Hippocampal formation (tissue), 2 donors: ENCODE data around the gene ABTB1.

ENCODE experiments used
- DNase-seq, 2 donors: peaks; one replicate each; lab custom pipeline; 2025; lab: John Stamatoyannopoulos, UW

The ABTB1 gene

DNA sequence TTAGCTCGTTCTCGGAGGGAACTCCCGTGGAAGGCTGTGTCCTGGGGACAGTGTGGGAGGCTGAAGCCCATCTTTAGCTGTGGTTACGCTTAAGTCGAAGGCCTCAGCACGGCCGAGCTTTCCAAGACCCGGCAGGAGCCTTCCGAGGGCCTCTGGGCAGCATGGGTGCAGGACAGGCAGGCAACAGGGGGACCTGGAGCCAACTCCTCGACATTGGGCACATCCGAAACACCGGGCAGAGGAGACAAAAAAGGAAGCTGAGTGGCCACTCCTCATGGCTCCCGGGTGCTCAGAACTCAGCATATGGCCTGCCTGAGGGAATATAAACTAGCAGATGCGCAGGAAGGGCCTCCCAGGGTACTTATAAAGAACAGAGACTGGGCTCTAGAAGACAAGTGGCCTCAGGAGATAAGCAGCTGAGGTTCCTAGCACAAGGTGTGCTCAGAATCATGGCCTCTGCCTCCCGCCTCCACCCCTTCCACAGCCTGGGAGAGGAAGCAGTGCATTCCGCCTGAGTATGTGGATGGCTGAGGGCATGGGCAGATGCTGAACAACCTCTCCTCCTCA, 34.1 kb downstream of the ABTB1 start:
- no peak for DNase-seq

DNA sequence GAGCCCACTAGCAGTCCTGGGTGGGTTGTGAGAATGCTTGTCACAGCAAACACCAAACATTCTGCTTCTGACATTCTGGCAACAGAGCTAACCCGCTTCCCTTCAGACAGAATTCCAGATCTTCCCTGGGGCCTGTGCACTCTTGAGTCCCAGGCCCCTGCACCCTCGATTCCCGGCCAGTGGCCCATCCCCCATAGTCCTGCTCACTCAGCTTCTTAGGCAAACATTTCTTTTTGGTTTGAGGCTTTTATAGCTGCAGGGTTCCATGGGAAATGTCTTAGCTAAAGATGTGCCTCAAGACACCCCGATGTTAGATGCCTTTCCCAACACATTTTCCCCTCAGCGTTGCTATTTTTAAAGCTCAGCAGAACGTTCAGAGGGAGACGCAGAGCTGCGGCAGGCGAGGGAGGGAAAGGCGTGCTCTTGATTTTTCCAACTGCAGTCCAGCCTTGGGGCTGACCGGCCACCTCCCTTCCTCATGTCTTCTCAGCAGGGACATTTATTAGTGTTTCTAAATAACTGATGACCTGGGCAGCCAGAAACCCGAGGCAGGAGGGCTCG, 35.2 kb downstream of the ABTB1 start:
- DNase-seq = no peak

GRCh38 chr3:127708837-127709236, 36.1 kb downstream of the ABTB1 start:
- DNase-seq = no peak

DNA sequence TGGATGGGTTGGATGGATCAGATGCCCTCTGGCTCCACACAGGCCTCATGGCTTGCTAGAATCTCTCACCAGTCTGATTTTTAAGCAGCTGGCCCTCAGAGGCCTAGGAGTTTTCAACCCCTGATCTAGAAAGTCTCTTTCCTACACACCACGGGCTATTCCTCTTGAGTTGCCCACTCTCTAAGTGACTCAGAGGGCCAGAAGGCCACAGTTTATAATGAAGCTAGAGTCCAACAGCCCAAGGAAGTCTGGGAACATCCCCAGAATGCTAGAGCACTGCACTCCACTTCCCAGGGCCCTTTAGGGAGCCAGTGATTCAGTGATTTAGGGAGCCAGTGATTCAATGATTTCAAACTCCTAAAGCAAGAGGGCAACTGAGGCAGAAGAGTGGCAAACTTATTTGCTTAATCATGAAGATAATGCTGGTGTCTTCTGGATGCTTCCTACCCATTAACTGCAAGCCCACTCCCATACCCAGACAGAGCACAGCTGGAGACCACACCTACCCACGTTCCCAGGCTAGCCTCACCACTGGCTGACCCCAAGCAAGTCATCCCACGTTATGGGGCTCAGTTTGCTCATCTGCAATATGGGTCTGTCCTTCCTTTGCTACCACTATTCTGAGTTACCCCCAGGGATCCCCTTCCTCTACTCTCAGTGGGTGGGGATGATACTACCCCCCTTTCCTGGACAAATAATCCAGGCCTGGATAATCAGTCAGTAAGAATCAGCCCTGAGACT, 36.7 kb downstream of the ABTB1 start:
- DNase-seq = no peak

DNA sequence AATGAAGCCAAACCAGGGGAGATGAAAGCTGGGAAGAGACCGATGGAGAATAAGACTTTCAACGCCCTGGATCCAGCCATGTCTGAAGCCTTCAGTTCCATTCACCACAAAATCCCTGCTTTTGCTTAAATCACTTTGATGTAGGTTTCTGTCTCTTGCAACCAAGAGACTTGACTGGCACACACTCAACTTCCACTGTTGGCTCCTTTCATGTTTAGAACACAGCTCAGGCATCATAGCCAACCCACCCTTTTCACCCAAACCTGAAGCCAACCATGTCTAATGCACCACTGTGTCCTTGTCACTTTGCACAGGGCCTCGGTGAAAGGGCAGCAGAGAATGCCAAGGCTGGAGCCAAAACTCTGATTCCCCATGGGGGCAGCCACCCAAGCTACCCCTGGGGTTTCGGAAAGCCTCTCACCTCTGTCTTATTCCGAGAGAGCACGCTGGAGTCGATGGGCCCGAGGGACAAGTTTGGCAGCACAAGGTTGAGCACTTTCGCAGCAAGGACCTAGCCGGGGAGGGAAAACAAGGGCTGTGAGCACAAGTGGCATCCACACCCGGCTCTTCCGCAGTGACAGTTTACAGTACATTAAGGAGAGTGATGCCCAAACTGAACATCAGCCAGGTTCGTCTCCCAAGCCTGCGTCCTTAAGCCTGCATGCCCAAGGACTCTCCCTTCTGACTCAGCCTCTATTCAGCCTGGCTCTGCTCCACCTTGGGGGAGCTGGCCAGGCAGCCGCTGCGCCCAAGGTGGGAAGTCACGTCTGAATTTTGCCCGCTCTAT, 37.6 kb downstream of the ABTB1 start:
- no peak for DNase-seq

- DNase-seq = no peak
Observed at GRCh38 chr3:127711021-127711695, 38.4 kb downstream of the ABTB1 start.

GRCh38 chr3:127711896-127712295, 39.1 kb downstream of the ABTB1 start:
- no peak for DNase-seq

GRCh38 chr3:127712461-127712860, 39.7 kb downstream of the ABTB1 start:
- no peak for DNase-seq

GRCh38 chr3:127712881-127713771, 40.4 kb downstream of the ABTB1 start:
- DNase-seq = no peak

GRCh38 chr3:127714125-127714571, 41.4 kb downstream of the ABTB1 start:
- no peak for DNase-seq

DNA sequence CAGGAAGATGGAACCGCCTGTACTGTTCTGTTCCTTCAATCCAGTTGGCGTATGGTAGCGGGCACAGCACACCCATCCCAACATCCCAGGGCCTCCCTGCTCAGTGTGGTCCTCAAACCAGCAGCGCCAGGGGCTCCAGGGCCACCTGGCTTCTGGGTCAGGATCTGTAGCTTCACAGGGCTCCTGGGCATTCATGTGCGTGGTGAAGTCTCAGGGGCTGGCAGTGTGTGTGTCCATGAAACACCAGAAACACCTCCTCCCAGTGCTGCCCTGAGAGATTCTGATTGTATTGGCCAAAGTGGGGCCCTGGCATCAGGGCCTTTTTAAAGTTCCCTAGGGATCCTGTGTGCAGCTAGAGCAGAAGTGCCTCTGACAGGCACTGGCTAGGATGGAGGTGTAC, 42.1 kb downstream of the ABTB1 start:
- DNase-seq = no peak

- DNase-seq = no peak
Observed at GRCh38 chr3:127715532-127715931, 42.8 kb downstream of the ABTB1 start.

- DNase-seq = no peak
Observed at GRCh38 chr3:127716384-127716783, 43.6 kb downstream of the ABTB1 start.

DNA sequence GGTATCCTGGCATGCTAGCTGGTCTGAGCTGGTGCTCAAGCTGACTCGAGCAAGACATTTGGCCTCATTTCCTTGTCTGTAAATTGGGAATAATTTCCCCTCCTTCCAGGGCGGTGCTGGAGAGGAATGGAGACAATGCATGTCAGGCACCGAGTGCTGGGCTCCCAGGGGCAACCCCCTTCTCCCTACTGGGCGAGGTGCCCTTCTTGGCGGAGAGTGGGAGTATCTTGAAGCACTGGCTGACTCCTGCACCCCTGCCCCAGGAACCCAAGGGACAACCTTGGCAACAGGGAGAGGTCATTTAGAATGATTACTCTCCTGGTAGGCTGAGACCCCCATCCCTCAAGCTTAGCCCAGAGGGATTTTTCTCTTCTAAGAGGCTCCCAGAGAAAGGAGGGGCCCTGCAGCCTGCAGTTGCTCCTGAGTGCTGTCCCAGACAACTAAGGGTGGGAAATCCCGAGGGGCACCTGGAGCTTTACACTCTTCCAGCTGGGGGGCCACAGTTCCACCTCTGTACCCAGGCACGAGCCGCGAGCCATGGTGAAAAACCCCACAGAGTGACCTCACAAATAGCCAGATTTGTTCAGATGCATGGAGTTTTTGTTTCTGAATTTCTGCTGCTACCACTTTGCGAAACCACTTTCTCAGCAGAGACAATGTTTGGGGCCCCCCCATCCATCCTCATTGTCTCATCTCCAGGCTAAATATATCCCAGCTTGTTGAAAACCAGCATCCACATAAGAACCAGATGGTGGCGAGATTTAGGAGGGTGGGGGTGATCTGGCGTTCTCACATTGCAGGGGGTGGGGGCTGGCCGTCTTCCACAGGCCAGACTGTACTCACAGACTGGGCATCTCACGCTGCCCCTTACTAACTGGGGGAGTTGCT, 44.8 kb downstream of the ABTB1 start:
- peak in 1 of 2 donors; percentile 33 for DNase-seq

DNA sequence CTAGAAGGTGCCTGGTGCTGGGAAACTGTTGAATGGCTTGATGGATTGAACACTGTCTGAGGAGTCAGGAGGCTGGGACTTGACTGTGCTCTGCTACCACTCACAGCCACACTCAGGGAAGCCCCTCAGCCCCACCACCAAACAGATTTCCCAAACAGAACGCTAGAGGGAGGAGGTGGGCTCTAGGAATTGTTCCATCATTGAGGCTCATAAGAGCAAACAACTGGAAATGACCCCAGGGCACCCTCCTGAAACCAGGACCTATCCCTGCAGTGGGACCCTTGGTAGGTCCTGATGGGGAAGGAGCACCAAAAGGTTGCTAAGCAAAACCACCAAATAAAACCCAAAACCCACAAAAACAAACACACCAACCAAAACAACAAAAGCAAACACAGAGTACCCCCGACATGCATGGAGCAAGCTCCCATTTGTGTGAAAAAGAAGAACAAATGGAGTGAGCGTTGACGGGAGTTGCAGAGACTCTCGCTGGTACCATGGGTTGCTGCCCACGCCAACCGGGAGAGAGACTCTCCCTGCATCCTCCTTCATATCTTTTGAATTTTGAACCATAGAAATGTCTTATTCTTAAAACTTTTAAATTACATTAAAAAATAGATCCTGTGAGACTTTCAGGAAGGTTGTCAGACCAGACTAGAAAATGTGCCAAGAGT, 45.6 kb downstream of the ABTB1 start:
- no peak for DNase-seq

DNA sequence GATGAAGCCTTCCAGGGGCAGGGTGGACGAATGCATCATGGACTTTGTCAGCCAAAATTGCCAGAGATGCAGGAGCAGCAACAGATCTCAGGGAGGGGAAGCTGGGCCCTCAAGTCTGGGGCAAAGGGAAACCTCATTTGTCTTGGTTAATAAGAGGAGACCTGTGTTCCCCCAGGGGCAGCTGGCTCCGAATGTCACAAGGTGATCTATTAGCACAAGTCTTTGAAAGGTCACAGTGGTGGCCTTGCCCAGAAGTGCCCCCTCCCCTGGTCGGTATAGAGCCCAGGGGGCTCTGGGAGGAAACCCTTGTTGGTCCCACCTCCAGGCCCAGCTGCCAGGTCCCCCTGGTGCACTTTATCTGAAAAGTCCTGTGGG, 46.2 kb downstream of the ABTB1 start:
- DNase-seq = no peak

- no peak for DNase-seq
Observed at GRCh38 chr3:127719369-127719768, 46.6 kb downstream of the ABTB1 start.

DNA sequence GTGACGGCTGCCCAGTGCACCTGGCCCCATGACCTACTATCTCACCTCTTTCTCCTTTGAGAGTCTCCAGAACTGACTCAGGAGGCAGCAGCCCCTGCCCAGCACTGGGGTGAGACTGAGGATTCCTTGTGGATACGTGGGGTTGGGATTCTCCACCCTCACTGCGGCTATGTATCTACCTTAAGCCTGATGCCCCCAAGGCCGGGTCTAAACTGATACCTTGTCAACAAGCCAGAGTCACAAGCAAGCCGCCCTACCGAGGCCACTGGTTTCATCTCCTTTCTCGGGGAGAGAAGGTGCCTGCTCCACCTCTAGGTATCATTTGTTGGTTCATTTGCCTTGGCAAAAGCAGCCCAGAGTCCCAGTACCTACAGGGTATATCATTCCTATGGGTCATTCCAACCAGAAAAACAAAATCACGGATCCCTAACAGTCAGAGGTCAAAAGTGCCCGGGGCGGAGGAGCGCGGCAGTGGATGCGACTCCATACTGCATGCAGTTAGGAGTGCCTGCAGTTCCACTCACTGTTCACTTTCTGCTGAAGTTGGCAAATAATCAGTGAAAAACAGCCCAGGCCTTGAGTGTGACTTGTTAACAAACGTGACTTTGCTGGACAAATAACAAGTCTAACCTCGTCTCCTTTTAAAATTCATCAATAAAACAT, 47.5 kb downstream of the ABTB1 start:
- DNase-seq = no peak
